Spleen (tissue), 11 donors: ENCODE data around the gene SELENOI. TPM values are rescaled to one million over a fixed set of nuclear protein-coding genes. Genes with fewer than 3 reads are reported as not detected.

Experiments
- DNase-seq: peaks from one replicate; pipeline ENCODE4 v3.0.0-alpha.2; 2020
- H3K27ac ChIP-seq, 8 donors: fragments of 200-600 bp; sonication (generic) in 7 of 8; 1 replicate in 4 of 8; 2 replicates in 4 of 8; pipeline versions ENCODE4 v1.5.0 to v1.8.0; 2016 to 2021; ENCODE audit warnings: inconsistent platforms in 4 of 8, mild to moderate bottlenecking in 4 of 8, moderate library complexity in 1 of 8
- H3K27me3 ChIP-seq, 7 donors: fragments of 200-600 bp; sonication (generic) in 6 of 7; replicated peaks in 1 of 7; 1 replicate in 4 of 7; 2 replicates in 3 of 7; pipeline versions ENCODE4 v1.5.0 to v1.8.0; 2016 to 2021; ENCODE audit warnings: inconsistent platforms in 3 of 7, mild to moderate bottlenecking in 1 of 7
- H3K36me3 ChIP-seq, 6 donors: fragments of 200-600 bp; sonication (generic) in 5 of 6; 1 replicate in 4 of 6; 2 replicates in 2 of 6; pipeline versions ENCODE4 v1.5.0 to v1.8.0; 2016 to 2021; ENCODE audit warnings: inconsistent platforms in 2 of 6
- H3K4me1 ChIP-seq, 6 donors: fragments of 200-600 bp; sonication (generic) in 5 of 6; 1 replicate in 3 of 6; 2 replicates in 3 of 6; pipeline versions ENCODE4 v1.5.0 to v1.8.0; 2016 to 2021; ENCODE audit warnings: inconsistent platforms in 3 of 6
- H3K4me3 ChIP-seq, 8 donors: fragments of 200-600 bp; sonication (generic) in 7 of 8; 1 replicate in 4 of 8; 2 replicates in 4 of 8; pipeline versions ENCODE4 v1.5.0 to v1.8.0; 2016 to 2021; ENCODE audit warnings: inconsistent platforms in 4 of 8, mild to moderate bottlenecking in 4 of 8, moderate library complexity in 2 of 8
- H3K9me3 ChIP-seq, 8 donors: fragments of 200-600 bp; sonication (generic) in 7 of 8; 1 replicate in 4 of 8; 2 replicates in 4 of 8; pipeline versions ENCODE4 v1.5.0 to v1.8.0; 2016 to 2021; ENCODE audit warnings: inconsistent platforms in 4 of 8
- CTCF ChIP-seq, 11 experiments: fragments of 200-600 bp in 7 of 11; fragments of 450-650 bp in 4 of 11; sonication (generic) in 4 of 11; IDR thresholded peaks in 8 of 11; conservative IDR thresholded peaks in 3 of 11; 1 replicate in 7 of 11; 2 replicates in 4 of 11; pipeline versions ENCODE4 v1.4.0 to v1.8.0; 2016 to 2021; ENCODE audit warnings: antibody characterized with exemption in 11 of 11, inconsistent platforms in 4 of 11, mild to moderate bottlenecking in 1 of 11
- POLR2A ChIP-seq, 3 donors: fragments of 450-650 bp; IDR thresholded peaks; one replicate each; pipeline ENCODE4 v1.5.1; 2017; ENCODE audit warnings: antibody characterized with exemption in 3 of 3, mild to moderate bottlenecking in 1 of 3
- POLR2AphosphoS5 ChIP-seq, 3 donors: sonication (generic); formaldehyde crosslinking; IDR thresholded peaks; one replicate each; pipeline ENCODE4 v1.5.1; 2017; ENCODE audit warnings: antibody characterized with exemption in 3 of 3
- WGBS, 5 donors: extraction: QIAGEN DNeasy Blood & Tissue Kit in 3 of 5; methylation state at CpG; one replicate each; pipeline versions ENCODE4 v1.1.5 to v1.1.7; 2013 to 2018; 5-methylcytosine and 5-hydroxymethylcytosine counted together
- intact Hi-C: fragments of 100-400 bp; cut with DNase I; formaldehyde crosslinking; loops from one replicate; pipeline ENCODE4 v1.15.0; 2023; ENCODE audit warnings: low total_unique reads
- polyA plus RNA-seq, 3 donors: library from polyadenylated mRNA; stranded (reverse); fragments of 200-250 nt; gene quantifications; one replicate each; pipeline ENCODE4 v1.2.1, GENCODE V29; 2013
- total RNA-seq, 7 donors: library from RNA; depleted of rRNA in 3 of 7; stranded (reverse); fragments of >200 nt in 3 of 7; fragmentation: NEBNext Ultra II Directional in 4 of 7; extraction: Animal tissue kit (Norgen Biotek cat#: 25700) in 4 of 7; gene quantifications; one replicate each; pipeline versions ENCODE4 v1.1.0 to v1.2.1, GENCODE V29; 2016 to 2021
- donor health status: healthy with polysubstance abuse.
- donor health status: DM: no; HTN: no; CAD: no; lungs with moderate emphysema.
- donor health status: DM: no; HTN: no; CAD: no.
- donor health status: Bipolar disorder and iron deficiency.
- donor health status: healthy.
- donor health status: DM: no; HTN: no; CAD: no.
- donor health status: DM: yes; HTN: yes; CAD: no.

SELENOI gene
- total and polyA plus RNA-seq, 10 donors = 2.0 to 23.6 (median 16.4) TPM

GRCh38 chr2:26298638-26299393, 47.1 kb upstream of the SELENOI start:
- Histone ChIP-seq H3K27ac (peak overlapping the region; percentile 48 to 93 (median 88)), H3K4me3 (peak overlapping the region; percentile 40 to 77 (median 60)), H3K9me3 (no peaks in the 10 kb centered on the region), H3K4me1 (peaks cover 0 to 47% (median 30%) of the 10 kb centered on the region in 6 donors), H3K36me3 (peaks cover 0 to 3% (median 0%) of the 10 kb centered on the region in 6 donors), H3K27me3 (no peaks in the 10 kb centered on the region)
- intact Hi-C loops = no loop called here
- TF ChIP-seq CTCF (IDR thresholded peaks at IDR 0.05 in 8 of 11, conservative IDR thresholded peaks at IDR 0.05 in 3 of 11) = no peak
- TF ChIP-seq POLR2A (IDR thresholded peaks at IDR 0.05) = no peak
- peak in 2 of 3 donors; percentile 49 to 71 for TF ChIP-seq POLR2AphosphoS5 (IDR thresholded peaks at IDR 0.05)
- DNase-seq = peak; percentile 80
- WGBS, 5 donors = 2 to 6% (median 4%) methylated on average over 30 of the region's 30 CpGs

DNA sequence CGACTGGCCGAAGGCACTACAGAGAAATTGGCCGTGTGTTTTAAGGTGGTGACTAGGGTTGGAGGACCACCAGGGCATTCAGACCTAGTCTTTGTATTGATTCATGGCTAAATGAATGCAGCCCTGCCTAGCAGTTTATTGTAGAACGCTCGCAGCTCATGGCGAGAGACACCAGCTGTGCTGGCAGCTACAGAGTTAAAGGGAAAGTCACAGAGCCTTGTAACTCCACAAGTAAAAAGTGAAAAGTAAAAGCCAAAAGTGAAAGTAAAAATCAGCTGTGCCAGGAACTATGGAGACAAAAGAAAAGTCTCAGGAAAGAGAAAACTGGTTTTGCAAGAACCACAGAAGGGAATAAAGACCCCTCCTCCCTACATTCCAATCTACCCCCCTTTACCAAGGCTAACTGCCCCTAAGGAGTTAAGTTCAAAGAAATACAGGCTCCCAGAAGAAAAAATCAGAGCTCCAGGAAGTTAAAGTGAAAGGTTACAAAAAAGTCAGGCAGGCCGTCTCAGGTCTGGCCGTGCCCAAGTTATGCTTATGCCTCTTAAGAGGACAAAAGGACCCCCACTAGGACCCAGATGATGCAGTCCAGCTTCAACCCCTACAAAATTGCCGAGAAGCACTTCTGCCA, 46.4 kb upstream of the SELENOI start:
- peak overlapping the region; percentile 48 to 93 (median 88) for H3K27ac ChIP-seq
- no peak for TF ChIP-seq POLR2A (IDR thresholded peaks at IDR 0.05)
- TF ChIP-seq POLR2AphosphoS5 (IDR thresholded peaks at IDR 0.05) = no peak
- TF ChIP-seq CTCF (IDR thresholded peaks at IDR 0.05 in 8 of 11, conservative IDR thresholded peaks at IDR 0.05 in 3 of 11) = no peak

GRCh38 chr2:26300234-26300925, 45.6 kb upstream of the SELENOI start:
- 50 to 55% (median 53%) methylated on average over 22 of the region's 22 CpGs for WGBS, 5 donors
- TF ChIP-seq POLR2AphosphoS5 (IDR thresholded peaks at IDR 0.05) (no peak), CTCF (IDR thresholded peaks at IDR 0.05 in 8 of 11, conservative IDR thresholded peaks at IDR 0.05 in 3 of 11) (no peak), POLR2A (IDR thresholded peaks at IDR 0.05) (no peak)
- no peak for DNase-seq
- H3K36me3 ChIP-seq = peaks cover 0 to 11% (median 0%) of the 10 kb centered on the region in 6 donors
- H3K9me3 ChIP-seq = no peaks in the 10 kb centered on the region
- intact Hi-C loops = loop anchor here (10.0 kb wide), 1 partner anchor 56 kb away; the partner anchor contains the start of genes HADHA and HADHB
- peak overlapping the region; percentile 48 to 93 (median 88) for H3K27ac ChIP-seq
- no peaks in the 10 kb centered on the region for H3K27me3 ChIP-seq
- H3K4me1 ChIP-seq = peaks cover 0 to 47% (median 30%) of the 10 kb centered on the region in 6 donors
- peak overlapping the region in 7 of 8 donors; percentile 45 to 77 (median 62) for H3K4me3 ChIP-seq

More for the DNA sequence above, 46.4 kb upstream of the SELENOI start:
- no peak for DNase-seq
- H3K27me3 ChIP-seq = no peaks in the 10 kb centered on the region
- H3K9me3 ChIP-seq = no peaks in the 10 kb centered on the region
- peaks cover 0 to 47% (median 30%) of the 10 kb centered on the region in 6 donors for H3K4me1 ChIP-seq
- WGBS, 5 donors = 1 to 6% (median 1%) methylated on average over 9 of the region's 9 CpGs
- intact Hi-C loops = loop anchor here (10.0 kb wide), 1 partner anchor 55 kb away; the partner anchor contains the start of genes HADHA and HADHB
- H3K36me3 ChIP-seq = peaks cover 0 to 11% (median 0%) of the 10 kb centered on the region in 6 donors
- H3K4me3 ChIP-seq = peak overlapping the region; percentile 40 to 77 (median 60)
